ENCODE measurements around the gene PPM1A. TPM values are rescaled to one million over a fixed set of nuclear protein-coding genes. Genes with fewer than 3 reads are reported as not detected.

Gene PPM1A
- total RNA-seq, 2 experiments from 2014 or later, result 40.0 to 40.5 TPM

DNA sequence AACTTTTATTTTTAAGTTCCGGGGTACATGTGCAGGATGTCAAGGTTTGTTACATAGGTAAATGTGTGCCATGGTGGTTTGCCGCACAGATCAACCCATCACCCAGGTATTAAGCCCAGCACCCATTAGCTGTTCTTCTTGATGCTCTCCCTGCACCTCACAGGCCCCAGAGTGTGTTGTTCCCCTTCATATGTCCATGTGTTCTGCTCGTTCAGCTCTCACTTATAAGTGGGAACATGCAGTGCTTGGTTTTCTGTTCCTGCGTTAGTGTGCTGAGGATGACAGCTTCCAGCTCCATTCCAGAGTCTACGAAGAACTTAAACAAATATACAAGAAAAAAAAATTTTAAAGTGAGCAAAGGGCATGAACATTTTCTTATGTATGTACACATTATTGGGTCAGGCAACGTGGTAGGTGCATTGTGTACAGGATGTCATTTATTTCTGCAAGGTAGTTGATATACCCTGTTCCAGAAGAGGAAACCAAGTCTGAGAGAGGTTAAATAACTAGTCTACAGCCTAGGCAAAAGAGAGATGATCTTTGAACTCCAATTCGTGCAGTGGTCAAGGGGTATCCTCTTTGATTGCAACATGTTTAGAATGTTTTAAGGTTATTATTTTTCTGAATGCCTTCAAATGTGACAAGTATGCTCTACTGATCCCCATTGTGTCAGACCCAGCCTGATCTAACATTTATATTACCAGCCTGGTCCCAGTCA lies 8.7 kb upstream of the PPM1A start:
- no peak overlapping the region for H3K4me3 Mint-ChIP-seq
- intact Hi-C loops (cut with micrococcal nuclease), result no loop called here
- no peaks in the 10 kb centered on the region for H3K9me3 Mint-ChIP-seq
- H3K27ac Mint-ChIP-seq, result no peak overlapping the region
- H3K27me3 Mint-ChIP-seq, result no peaks in the 10 kb centered on the region
- CTCF ChIA-PET, result interaction anchor here (0.7 kb wide), 1 partner anchor 16 kb away, joined by 3 read pairs; no protein-coding TSS in a partner anchor
- POLR2A ChIA-PET, result interaction anchor here (1.9 kb wide), 1 partner anchor 8 kb away, joined by 4 read pairs; the partner anchor contains the start of gene PPM1A
- DNase-seq (no peak), ATAC-seq (no peak)
- no peaks in the 10 kb centered on the region for H3K36me3 Mint-ChIP-seq (ENCODE audit: low read depth)
- TF ChIP-seq, protein P1, sequence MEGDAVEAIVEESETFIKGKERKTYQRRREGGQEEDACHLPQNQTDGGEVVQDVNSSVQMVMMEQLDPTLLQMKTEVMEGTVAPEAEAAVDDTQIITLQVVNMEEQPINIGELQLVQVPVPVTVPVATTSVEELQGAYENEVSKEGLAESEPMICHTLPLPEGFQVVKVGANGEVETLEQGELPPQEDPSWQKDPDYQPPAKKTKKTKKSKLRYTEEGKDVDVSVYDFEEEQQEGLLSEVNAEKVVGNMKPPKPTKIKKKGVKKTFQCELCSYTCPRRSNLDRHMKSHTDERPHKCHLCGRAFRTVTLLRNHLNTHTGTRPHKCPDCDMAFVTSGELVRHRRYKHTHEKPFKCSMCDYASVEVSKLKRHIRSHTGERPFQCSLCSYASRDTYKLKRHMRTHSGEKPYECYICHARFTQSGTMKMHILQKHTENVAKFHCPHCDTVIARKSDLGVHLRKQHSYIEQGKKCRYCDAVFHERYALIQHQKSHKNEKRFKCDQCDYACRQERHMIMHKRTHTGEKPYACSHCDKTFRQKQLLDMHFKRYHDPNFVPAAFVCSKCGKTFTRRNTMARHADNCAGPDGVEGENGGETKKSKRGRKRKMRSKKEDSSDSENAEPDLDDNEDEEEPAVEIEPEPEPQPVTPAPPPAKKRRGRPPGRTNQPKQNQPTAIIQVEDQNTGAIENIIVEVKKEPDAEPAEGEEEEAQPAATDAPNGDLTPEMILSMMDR (IDR thresholded peaks at IDR 0.05), result no peak
- peaks cover 4% of the 10 kb centered on the region for H3K4me1 Mint-ChIP-seq (ENCODE audit: low read depth)

DNA sequence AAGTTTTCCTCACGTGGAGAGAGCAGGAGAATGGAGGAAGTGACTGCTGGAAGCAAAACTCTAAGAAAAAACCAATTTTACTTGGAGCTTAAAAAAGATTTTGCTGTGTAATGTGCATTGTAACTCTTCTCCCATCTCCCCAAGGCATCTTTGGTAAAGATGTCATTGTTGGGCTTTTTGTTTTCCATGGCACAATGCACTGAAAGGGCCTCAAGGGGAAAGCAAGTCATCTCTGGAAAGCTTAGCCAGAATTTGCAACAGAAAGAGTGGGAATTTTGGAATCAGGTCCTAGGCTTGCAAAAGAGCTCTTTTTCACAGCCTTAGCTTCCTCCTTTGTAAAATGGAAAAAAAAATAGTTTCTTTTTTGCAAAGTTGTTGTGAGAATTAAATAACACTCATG lies 7.9 kb upstream of the PPM1A start:
- Mint-ChIP-seq H3K9me3 (no peaks in the 10 kb centered on the region), H3K27ac (no peak overlapping the region), H3K36me3 (ENCODE audit: low read depth) (no peaks in the 10 kb centered on the region), H3K4me3 (no peak overlapping the region), H3K4me1 (ENCODE audit: low read depth) (peaks cover 12% of the 10 kb centered on the region), H3K27me3 (no peaks in the 10 kb centered on the region)
- DNase-seq (no peak), ATAC-seq (no peak)
- CTCF ChIA-PET, result interaction anchor here (1.2 kb wide), 1 partner anchor 11 kb away, joined by 4 read pairs; no protein-coding TSS in a partner anchor
- intact Hi-C loops (cut with micrococcal nuclease), result no loop called here
- TF ChIP-seq, protein P1 (IDR thresholded peaks at IDR 0.05), result no peak
- POLR2A ChIA-PET, result interaction anchor here (1.9 kb wide), 1 partner anchor 8 kb away, joined by 4 read pairs; the partner anchor contains the start of gene PPM1A

GRCh38 chr14:60242429-60242828 lies 6.6 kb upstream of the PPM1A start:
- Mint-ChIP-seq H3K27ac (no peak overlapping the region), H3K36me3 (ENCODE audit: low read depth) (no peaks in the 10 kb centered on the region), H3K27me3 (no peaks in the 10 kb centered on the region), H3K4me1 (ENCODE audit: low read depth) (peaks cover 17% of the 10 kb centered on the region), H3K9me3 (no peaks in the 10 kb centered on the region), H3K4me3 (no peak overlapping the region)
- ChIA-PET CTCF (interaction anchor here (0.6 kb wide), 1 partner anchor 174 kb away, joined by 3 read pairs; no protein-coding TSS in a partner anchor), POLR2A (no interaction called here)
- intact Hi-C loops (cut with micrococcal nuclease), result no loop called here
- peak; percentile 17 for DNase-seq
- TF ChIP-seq, protein P1 (IDR thresholded peaks at IDR 0.05), result no peak
- peak; percentile 28 for ATAC-seq

DNA sequence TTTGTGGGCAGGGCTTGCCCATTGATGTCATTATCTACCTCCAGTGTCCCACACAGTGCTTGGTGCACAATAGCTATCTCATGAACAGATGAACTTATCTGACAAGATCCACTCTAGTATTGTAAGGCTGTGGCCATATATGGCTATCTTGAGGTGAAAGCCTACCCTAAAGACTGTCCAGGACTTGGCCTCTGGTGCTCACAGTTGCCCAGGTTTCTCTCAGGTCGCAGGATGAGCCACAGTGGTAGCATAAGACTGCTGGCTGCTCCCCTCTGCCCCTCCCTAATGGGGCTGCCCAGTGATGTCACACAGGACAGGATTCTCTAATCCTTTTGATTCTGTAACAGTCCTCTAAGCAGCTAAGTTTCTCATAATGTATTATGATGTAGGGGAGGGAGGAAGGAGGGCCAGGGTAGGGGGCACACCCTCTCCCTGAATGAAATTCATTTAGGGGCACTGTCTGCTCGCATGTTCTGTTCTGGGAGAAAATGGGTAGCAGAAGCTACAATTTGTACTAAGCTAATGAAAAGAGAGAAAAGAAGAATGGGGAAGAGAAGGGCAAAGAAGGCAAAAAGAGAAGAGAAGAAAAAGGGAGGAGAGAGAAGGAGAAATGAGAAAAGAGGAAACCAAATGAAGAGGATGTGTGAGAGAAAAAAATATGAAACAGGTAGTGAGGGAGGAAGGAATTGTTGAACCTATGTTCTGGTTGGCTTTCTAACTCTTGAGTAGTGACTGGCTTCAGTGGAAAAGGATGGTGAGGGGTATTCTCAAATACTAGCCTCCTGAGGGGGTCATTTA lies 3.4 kb upstream of the PPM1A start:
- TF ChIP-seq, protein P1 (IDR thresholded peaks at IDR 0.05), result no peak
- H3K4me3 Mint-ChIP-seq, result no peak overlapping the region
- no peaks in the 10 kb centered on the region for H3K27me3 Mint-ChIP-seq
- H3K27ac Mint-ChIP-seq, result no peak overlapping the region
- H3K4me1 Mint-ChIP-seq (ENCODE audit: low read depth), result peaks cover 26% of the 10 kb centered on the region
- intact Hi-C loops (cut with micrococcal nuclease), result loop anchor here (5.0 kb wide), 2 partner anchors 87 to 153 kb away; partner anchors contain the start of gene PCNX4
- ATAC-seq, result no peak
- peaks cover 3% of the 10 kb centered on the region for H3K36me3 Mint-ChIP-seq (ENCODE audit: low read depth)
- no peaks in the 10 kb centered on the region for H3K9me3 Mint-ChIP-seq
- ChIA-PET POLR2A (no interaction called here), CTCF (interaction anchor here (1.4 kb wide), 1 partner anchor 61 kb away, joined by 4 read pairs; no protein-coding TSS in a partner anchor)
- peak; percentile 57 for DNase-seq

Measured in activated CD8-positive, alpha-beta T cell treated with anti-CD3 and anti-CD28 coated beads for 36 hours (primary cell).